Spleen (tissue), 11 donors: ENCODE results near the gene TMEM94. TPM values are rescaled to one million over a fixed set of nuclear protein-coding genes. Genes with fewer than 3 reads are reported as not detected.
"Not testable (repeated sequence)": the region's sequence is repeated elsewhere in the genome, so short reads cannot be mapped to it uniquely, and the experiment has no call there.

Experiments used
- DNase-seq: peaks from one replicate; pipeline ENCODE4 v3.0.0-alpha.2; 2020
- H3K27ac ChIP-seq, 8 donors: fragments of 200-600 bp; sonication (generic) in 7 of 8; 1 replicate in 4 of 8; 2 replicates in 4 of 8; pipeline versions ENCODE4 v1.5.0 to v1.8.0; 2016 to 2021; ENCODE audit warnings: inconsistent platforms in 4 of 8, mild to moderate bottlenecking in 4 of 8, moderate library complexity in 1 of 8
- H3K27me3 ChIP-seq, 7 donors: fragments of 200-600 bp; sonication (generic) in 6 of 7; replicated peaks in 1 of 7; 1 replicate in 4 of 7; 2 replicates in 3 of 7; pipeline versions ENCODE4 v1.5.0 to v1.8.0; 2016 to 2021; ENCODE audit warnings: inconsistent platforms in 3 of 7, mild to moderate bottlenecking in 1 of 7
- H3K36me3 ChIP-seq, 6 donors: fragments of 200-600 bp; sonication (generic) in 5 of 6; 1 replicate in 4 of 6; 2 replicates in 2 of 6; pipeline versions ENCODE4 v1.5.0 to v1.8.0; 2016 to 2021; ENCODE audit warnings: inconsistent platforms in 2 of 6
- H3K4me1 ChIP-seq, 6 donors: fragments of 200-600 bp; sonication (generic) in 5 of 6; 1 replicate in 3 of 6; 2 replicates in 3 of 6; pipeline versions ENCODE4 v1.5.0 to v1.8.0; 2016 to 2021; ENCODE audit warnings: inconsistent platforms in 3 of 6
- H3K4me3 ChIP-seq, 8 donors: fragments of 200-600 bp; sonication (generic) in 7 of 8; 1 replicate in 4 of 8; 2 replicates in 4 of 8; pipeline versions ENCODE4 v1.5.0 to v1.8.0; 2016 to 2021; ENCODE audit warnings: inconsistent platforms in 4 of 8, mild to moderate bottlenecking in 4 of 8, moderate library complexity in 2 of 8
- H3K9me3 ChIP-seq, 8 donors: fragments of 200-600 bp; sonication (generic) in 7 of 8; 1 replicate in 4 of 8; 2 replicates in 4 of 8; pipeline versions ENCODE4 v1.5.0 to v1.8.0; 2016 to 2021; ENCODE audit warnings: inconsistent platforms in 4 of 8
- CTCF ChIP-seq, 11 experiments: fragments of 200-600 bp in 7 of 11; fragments of 450-650 bp in 4 of 11; sonication (generic) in 4 of 11; IDR thresholded peaks in 8 of 11; conservative IDR thresholded peaks in 3 of 11; 1 replicate in 7 of 11; 2 replicates in 4 of 11; pipeline versions ENCODE4 v1.4.0 to v1.8.0; 2016 to 2021; ENCODE audit warnings: antibody characterized with exemption in 11 of 11, inconsistent platforms in 4 of 11, mild to moderate bottlenecking in 1 of 11
- POLR2A ChIP-seq, 3 donors: fragments of 450-650 bp; IDR thresholded peaks; one replicate each; pipeline ENCODE4 v1.5.1; 2017; ENCODE audit warnings: antibody characterized with exemption in 3 of 3, mild to moderate bottlenecking in 1 of 3
- POLR2AphosphoS5 ChIP-seq, 3 donors: sonication (generic); formaldehyde crosslinking; IDR thresholded peaks; one replicate each; pipeline ENCODE4 v1.5.1; 2017; ENCODE audit warnings: antibody characterized with exemption in 3 of 3
- WGBS, 5 donors: extraction: QIAGEN DNeasy Blood & Tissue Kit in 3 of 5; methylation state at CpG; one replicate each; pipeline versions ENCODE4 v1.1.5 to v1.1.7; 2013 to 2018; 5-methylcytosine and 5-hydroxymethylcytosine counted together
- intact Hi-C: fragments of 100-400 bp; cut with DNase I; formaldehyde crosslinking; loops from one replicate; pipeline ENCODE4 v1.15.0; 2023; ENCODE audit warnings: low total_unique reads
- polyA plus RNA-seq, 3 donors: library from polyadenylated mRNA; stranded (reverse); fragments of 200-250 nt; gene quantifications; one replicate each; pipeline ENCODE4 v1.2.1, GENCODE V29; 2013
- total RNA-seq, 7 donors: library from RNA; depleted of rRNA in 3 of 7; stranded (reverse); fragments of >200 nt in 3 of 7; fragmentation: NEBNext Ultra II Directional in 4 of 7; extraction: Animal tissue kit (Norgen Biotek cat#: 25700) in 4 of 7; gene quantifications; one replicate each; pipeline versions ENCODE4 v1.1.0 to v1.2.1, GENCODE V29; 2016 to 2021
- donor health status: healthy with polysubstance abuse.
- donor health status: DM: no; HTN: no; CAD: no; lungs with moderate emphysema.
- donor health status: DM: no; HTN: no; CAD: no.
- donor health status: Bipolar disorder and iron deficiency.
- donor health status: healthy.
- donor health status: DM: no; HTN: no; CAD: no.
- donor health status: DM: yes; HTN: yes; CAD: no.

Gene TMEM94
- total and polyA plus RNA-seq, 10 donors: 24.8 to 101 (median 85.9) TPM

- H3K4me1 ChIP-seq: peaks cover 0 to 40% (median 14%) of the 10 kb centered on the region in 6 donors
- no peak overlapping the region for H3K4me3 ChIP-seq
- no peaks in the 10 kb centered on the region for H3K36me3 ChIP-seq
- peak overlapping the region in 7 of 8 donors; percentile 54 to 82 (median 72) for H3K27ac ChIP-seq
- H3K27me3 ChIP-seq: no peaks in the 10 kb centered on the region
- H3K9me3 ChIP-seq: no peaks in the 10 kb centered on the region
- TF ChIP-seq POLR2A (IDR thresholded peaks at IDR 0.05) (no peak), POLR2AphosphoS5 (IDR thresholded peaks at IDR 0.05) (peak in 1 of 3 donors; percentile 36), CTCF (IDR thresholded peaks at IDR 0.05 in 8 of 11, conservative IDR thresholded peaks at IDR 0.05 in 3 of 11) (no peak)
- 56 to 71% (median 68%) methylated on average over 10 of the region's 10 CpGs for WGBS, 5 donors
- intact Hi-C loops: no loop called here
- no peak for DNase-seq
These were observed 15.5 kb upstream of the TMEM94 start for GRCh38 chr17:75440738-75441448.

DNA sequence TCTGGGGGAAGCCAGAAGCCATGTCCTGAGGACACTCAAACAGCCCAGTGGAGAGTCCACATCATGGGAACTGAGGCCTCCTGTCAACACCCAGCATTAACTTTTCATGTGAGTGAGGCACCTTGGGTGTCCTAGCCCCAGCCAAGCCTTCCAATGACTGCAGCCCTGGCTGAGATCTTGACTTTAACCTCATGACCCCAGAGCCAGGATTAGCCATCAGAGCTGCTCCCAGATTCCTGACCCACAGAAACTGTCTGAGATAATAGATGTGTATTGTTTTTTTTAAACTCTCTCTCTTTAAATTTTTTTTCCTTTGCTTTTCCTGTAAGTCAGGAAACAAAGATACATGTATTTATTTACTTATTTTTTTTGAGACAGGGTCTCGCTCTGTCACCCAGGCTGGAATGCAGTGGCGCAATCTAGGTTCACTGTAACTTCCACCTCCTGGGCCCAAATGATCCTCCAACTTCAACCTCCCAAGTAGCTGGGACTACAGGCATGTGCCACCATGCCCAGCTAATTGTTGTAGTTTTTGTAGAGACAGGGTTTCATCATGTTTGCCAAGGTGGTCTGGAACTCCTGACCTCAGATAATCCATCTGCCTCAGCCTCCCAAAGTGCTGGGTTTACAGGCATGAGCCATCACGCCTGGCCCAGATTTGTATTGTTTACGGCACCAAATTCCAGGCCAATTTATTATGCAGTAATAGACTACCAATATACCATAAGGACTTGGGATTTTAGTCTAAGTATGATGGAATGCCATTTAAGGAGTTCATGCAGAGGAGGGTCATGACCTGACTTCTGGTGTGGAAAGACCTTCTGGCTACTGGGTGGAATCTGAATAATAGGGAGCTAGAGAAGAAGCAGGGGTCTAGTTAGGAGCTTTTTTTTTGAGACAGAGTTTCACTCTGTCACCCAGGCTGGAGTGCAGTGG, 14.0 kb upstream of the TMEM94 start:
- Histone ChIP-seq H3K4me1 (peaks cover 0 to 41% (median 14%) of the 10 kb centered on the region in 6 donors), H3K27me3 (no peaks in the 10 kb centered on the region), H3K9me3 (no peaks in the 10 kb centered on the region), H3K36me3 (no peaks in the 10 kb centered on the region), H3K4me3 (no peak overlapping the region), H3K27ac (peak overlapping the region in 7 of 8 donors; percentile 29 to 82 (median 72))
- intact Hi-C loops: no loop called here
- 68 to 88% (median 76%) methylated on average over 4 of the region's 4 CpGs for WGBS, 5 donors
- TF ChIP-seq POLR2A (IDR thresholded peaks at IDR 0.05): no peak
- TF ChIP-seq CTCF (IDR thresholded peaks at IDR 0.05 in 8 of 11, conservative IDR thresholded peaks at IDR 0.05 in 3 of 11): no peak
- no peak for TF ChIP-seq POLR2AphosphoS5 (IDR thresholded peaks at IDR 0.05)
- no peak for DNase-seq

DNA sequence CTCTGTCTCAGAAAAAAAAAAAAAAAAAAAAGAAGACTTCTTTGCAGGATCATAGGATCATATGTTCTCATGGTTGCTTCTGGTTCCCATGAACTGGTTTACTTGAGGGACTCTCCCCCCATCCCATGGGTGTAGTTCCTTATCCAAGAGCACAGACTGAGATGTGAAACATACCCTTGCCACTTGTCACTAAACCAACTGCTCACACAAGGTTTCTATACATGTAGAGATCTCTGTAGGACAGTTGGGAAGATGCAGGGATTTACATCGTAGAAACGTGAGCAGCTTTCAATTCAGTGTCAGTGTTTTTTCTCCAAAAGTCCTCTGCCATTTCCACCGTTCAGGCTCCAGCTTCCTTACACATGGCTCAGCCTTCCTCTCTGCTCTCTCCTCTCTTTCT, 11.1 kb upstream of the TMEM94 start:
- Histone ChIP-seq H3K36me3 (no peaks in the 10 kb centered on the region), H3K4me1 (peaks cover 0 to 48% (median 14%) of the 10 kb centered on the region in 6 donors), H3K27me3 (no peaks in the 10 kb centered on the region), H3K4me3 (no peak overlapping the region), H3K27ac (no peak overlapping the region), H3K9me3 (no peaks in the 10 kb centered on the region)
- TF ChIP-seq CTCF (IDR thresholded peaks at IDR 0.05 in 8 of 11, conservative IDR thresholded peaks at IDR 0.05 in 3 of 11) (no peak), POLR2A (IDR thresholded peaks at IDR 0.05) (no peak)
- DNase-seq: no peak
- intact Hi-C loops: no loop called here
- WGBS, 5 donors: 82 to 92% (median 88%) methylated on average over 3 of the region's 3 CpGs

GRCh38 chr17:75445896-75446295, 10.5 kb upstream of the TMEM94 start:
- H3K27me3 ChIP-seq, H3K36me3 ChIP-seq, H3K4me3 ChIP-seq, H3K27ac ChIP-seq, H3K9me3 ChIP-seq, DNase-seq, intact Hi-C loops: not testable (repeated sequence)
- H3K4me1 ChIP-seq: peaks cover 0 to 42% (median 13%) of the 10 kb centered on the region in 6 donors
- 87 to 98% (median 91%) methylated on average over 6 of the region's 6 CpGs for WGBS, 5 donors
